H1 (cell line): ENCODE measurements around the gene CCDC175. TPM values are rescaled to one million over a fixed set of nuclear protein-coding genes. Genes with fewer than 3 reads are reported as not detected.

Source experiments
- ATF3 ChIP-seq: IDR thresholded peaks from 2 replicates; pipeline ENCODE4 v1.6.1; 2011; ENCODE audit warnings: low read depth, mild to moderate bottlenecking, low read length; ENCODE audit not compliant: insufficient read depth
- EP300 ChIP-seq, 2 experiments: IDR thresholded peaks; 1 replicate in 1 of 2; 2 replicates in 1 of 2; pipeline ENCODE4 v1.6.1; 2011 to 2012; ENCODE audit warnings: low read depth in 2 of 2, low read length in 2 of 2, mild to moderate bottlenecking in 2 of 2, borderline replicate concordance in 1 of 2, inconsistent platforms in 1 of 2, moderate library complexity in 1 of 2
- JUN ChIP-seq: IDR thresholded peaks from 2 replicates; pipeline ENCODE4 v1.6.1; 2011; ENCODE audit warnings: low read depth, mild to moderate bottlenecking, improper control_type of control experiment, low read length
- polyA plus RNA-seq, 7 experiments: library from polyadenylated mRNA; depleted of rRNA in 3 of 7; stranded (reverse) in 5 of 7; unstranded in 2 of 7; fragments of >200 nt in 5 of 7; fragments of 200-250 nt in 2 of 7; gene quantifications; 1 replicate in 5 of 7; 2 replicates in 1 of 7; 4 replicates in 1 of 7; pipeline versions ENCODE4 v1.2.1 to v1.2.3, GENCODE V29; 2011 to 2013; ENCODE audit warnings: missing spikeins in 2 of 7, mixed read lengths in 2 of 7
- total RNA-seq: library from RNA; stranded (reverse); fragmentation: NEBNext Ultra II Directional; extraction: Animal tissue kit (Norgen Biotek cat#: 25700); gene quantifications from 2 replicates; pipeline ENCODE4 v1.2.1, GENCODE V29; 2021

CCDC175 gene
- total and polyA plus RNA-seq, 2 of the 8 experiments (the other 6 are each of a cell fraction or from before 2014, with no cell fraction given): 0.19 TPM; not detected in 1

GRCh38 chr14:59475709-59476108 is 100.9 kb downstream of the CCDC175 start (continued):
- TF ChIP-seq EP300 (IDR thresholded peaks at IDR 0.05; ENCODE audit: borderline replicate concordance in 1 of 2, low read depth in 2 of 2, low read length in 2 of 2) (no peak), JUN (no peak), ATF3 (no peak)
